ENCODE results near the gene ARHGEF16.

DNA sequence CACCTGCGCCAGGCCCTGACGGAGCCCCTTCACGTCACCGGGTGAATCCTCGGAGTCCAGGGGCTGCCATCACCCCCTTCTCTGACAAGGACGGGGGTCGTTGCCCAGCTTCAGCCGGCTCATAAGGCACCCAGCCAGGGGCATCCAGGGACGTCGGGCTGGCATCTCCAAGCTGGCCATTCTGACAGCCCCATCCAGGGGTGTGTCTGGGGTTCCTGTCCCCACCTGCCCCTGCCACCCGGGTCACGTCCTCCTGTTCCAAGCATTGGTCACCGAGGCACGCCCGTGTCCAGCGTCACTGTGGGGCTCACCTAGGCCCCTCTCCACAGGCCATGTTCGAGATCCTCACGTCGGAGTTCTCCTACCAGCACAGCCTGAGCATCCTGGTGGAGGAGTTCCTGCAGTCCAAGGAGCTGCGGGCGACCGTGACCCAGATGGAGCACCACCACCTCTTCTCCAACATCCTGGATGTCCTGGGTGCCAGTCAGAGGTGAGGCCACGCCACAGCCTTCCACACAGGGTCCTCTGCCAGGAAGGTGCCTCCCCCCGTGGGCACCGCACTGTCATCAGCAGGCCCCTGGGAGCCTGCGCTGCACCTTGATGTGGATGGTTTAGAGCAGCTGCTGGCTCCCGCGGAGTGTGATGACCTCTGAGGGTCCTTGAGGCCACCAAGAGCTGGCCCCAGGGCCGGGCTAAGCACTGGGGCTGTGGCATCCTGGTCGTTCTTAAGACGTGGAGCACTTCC, 14.8 kb downstream of the ARHGEF16 start:
- no peak for TF ChIP-seq EZH2 (IDR thresholded peaks at IDR 0.05; ENCODE audit: insufficient read depth, poor library complexity, severe bottlenecking)
- no peak for TF ChIP-seq EZH2phosphoT487 (IDR thresholded peaks at IDR 0.05; ENCODE audit: insufficient read depth, low read depth)

Data from GM23248 (cell line).